ENCODE measurements around the gene GATA5. TPM values are rescaled to one million over a fixed set of nuclear protein-coding genes. Genes with fewer than 3 reads are reported as not detected.

The GATA5 gene
- total RNA-seq, 3 donors from 2014 or later, result 0.73 TPM; not detected in 2

DNA sequence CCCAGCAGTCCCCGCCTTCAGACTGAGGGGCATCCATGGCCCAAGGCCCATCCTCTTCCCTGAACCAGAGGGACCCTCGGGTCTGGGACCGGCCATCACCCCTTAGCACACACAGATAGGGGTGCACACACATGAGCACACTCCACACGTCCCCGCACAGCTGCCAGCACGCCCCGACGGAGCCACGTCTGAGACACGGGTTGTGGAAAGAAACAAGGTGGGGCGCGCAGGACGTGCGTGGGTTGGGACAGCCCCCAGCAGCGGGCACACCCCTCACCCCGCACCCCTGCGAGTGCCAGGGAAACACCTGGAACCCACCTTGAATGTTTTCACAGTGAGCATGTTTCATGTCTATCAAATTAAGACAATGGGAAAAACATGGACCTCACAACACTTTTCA is 6.4 kb downstream of the GATA5 start:
- no peak for TF ChIP-seq POLR2AphosphoS5 (IDR thresholded peaks at IDR 0.05)
- TF ChIP-seq POLR2A (IDR thresholded peaks at IDR 0.05), result no peak
- TF ChIP-seq, protein P1, sequence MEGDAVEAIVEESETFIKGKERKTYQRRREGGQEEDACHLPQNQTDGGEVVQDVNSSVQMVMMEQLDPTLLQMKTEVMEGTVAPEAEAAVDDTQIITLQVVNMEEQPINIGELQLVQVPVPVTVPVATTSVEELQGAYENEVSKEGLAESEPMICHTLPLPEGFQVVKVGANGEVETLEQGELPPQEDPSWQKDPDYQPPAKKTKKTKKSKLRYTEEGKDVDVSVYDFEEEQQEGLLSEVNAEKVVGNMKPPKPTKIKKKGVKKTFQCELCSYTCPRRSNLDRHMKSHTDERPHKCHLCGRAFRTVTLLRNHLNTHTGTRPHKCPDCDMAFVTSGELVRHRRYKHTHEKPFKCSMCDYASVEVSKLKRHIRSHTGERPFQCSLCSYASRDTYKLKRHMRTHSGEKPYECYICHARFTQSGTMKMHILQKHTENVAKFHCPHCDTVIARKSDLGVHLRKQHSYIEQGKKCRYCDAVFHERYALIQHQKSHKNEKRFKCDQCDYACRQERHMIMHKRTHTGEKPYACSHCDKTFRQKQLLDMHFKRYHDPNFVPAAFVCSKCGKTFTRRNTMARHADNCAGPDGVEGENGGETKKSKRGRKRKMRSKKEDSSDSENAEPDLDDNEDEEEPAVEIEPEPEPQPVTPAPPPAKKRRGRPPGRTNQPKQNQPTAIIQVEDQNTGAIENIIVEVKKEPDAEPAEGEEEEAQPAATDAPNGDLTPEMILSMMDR (IDR thresholded peaks at IDR 0.05), result no peak

DNA sequence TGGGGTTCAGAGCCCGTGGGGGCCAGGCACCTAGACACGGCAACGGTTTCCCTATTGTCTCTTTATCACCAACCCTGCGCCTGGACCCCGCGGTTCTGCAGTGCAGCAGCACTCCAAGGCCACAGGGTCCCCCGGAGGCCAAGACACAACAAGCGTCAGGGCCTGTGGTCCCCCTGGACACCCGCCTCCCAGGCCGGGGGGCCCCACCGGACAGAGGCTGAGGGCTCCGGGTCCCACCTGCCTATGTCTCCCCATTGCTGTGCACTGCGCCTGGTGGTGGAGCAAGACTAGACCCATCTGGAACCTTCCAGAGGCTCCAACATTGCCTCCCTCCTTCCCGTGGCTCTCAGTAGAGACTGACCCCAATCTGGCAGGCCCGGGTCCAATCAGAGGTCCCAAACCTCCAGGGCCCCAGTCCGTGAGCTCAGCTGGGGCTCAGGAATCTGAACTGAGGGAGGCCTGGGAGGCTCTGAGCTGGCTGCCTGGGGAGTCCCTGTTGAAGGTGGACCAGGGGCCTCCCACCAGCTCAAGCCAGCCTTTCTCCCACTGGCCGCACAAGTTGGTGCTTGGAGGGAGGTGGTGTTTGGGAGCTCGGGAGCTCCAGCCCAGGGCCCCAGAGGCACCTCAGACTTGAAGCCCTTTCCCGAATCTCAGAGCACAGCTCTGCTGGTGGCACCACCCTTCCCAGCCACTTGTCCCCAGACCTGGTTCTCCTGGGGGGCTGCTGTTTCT is 8.8 kb downstream of the GATA5 start:
- no peaks in the 10 kb centered on the region for H3K4me1 ChIP-seq
- no peak overlapping the region for H3K27ac ChIP-seq
- intact Hi-C loops (cut with DNase I; ENCODE audit: low total_unique reads), result no loop called here
- DNase-seq (ENCODE audit: low spot score in 2 of 2), result no peak
- peaks cover 0 to 64% of the 10 kb centered on the region in 2 donors for H3K27me3 ChIP-seq
- TF ChIP-seq, protein P1 (IDR thresholded peaks at IDR 0.05), result no peak
- TF ChIP-seq POLR2A (IDR thresholded peaks at IDR 0.05) (no peak), POLR2AphosphoS5 (IDR thresholded peaks at IDR 0.05) (no peak)
- H3K4me3 ChIP-seq, result no peak overlapping the region
- no peaks in the 10 kb centered on the region for H3K9me3 ChIP-seq
- no peaks in the 10 kb centered on the region for H3K36me3 ChIP-seq

More for the DNA sequence above, 6.4 kb downstream of the GATA5 start:
- DNase-seq (ENCODE audit: low spot score in 2 of 2), result no peak
- H3K27ac ChIP-seq, result no peak overlapping the region
- no peaks in the 10 kb centered on the region for H3K36me3 ChIP-seq
- H3K4me1 ChIP-seq, result no peaks in the 10 kb centered on the region
- no peaks in the 10 kb centered on the region for H3K9me3 ChIP-seq
- peaks cover 4 to 87% of the 10 kb centered on the region in 2 donors for H3K27me3 ChIP-seq
- H3K4me3 ChIP-seq, result no peak overlapping the region
- intact Hi-C loops (cut with DNase I; ENCODE audit: low total_unique reads), result no loop called here

DNA sequence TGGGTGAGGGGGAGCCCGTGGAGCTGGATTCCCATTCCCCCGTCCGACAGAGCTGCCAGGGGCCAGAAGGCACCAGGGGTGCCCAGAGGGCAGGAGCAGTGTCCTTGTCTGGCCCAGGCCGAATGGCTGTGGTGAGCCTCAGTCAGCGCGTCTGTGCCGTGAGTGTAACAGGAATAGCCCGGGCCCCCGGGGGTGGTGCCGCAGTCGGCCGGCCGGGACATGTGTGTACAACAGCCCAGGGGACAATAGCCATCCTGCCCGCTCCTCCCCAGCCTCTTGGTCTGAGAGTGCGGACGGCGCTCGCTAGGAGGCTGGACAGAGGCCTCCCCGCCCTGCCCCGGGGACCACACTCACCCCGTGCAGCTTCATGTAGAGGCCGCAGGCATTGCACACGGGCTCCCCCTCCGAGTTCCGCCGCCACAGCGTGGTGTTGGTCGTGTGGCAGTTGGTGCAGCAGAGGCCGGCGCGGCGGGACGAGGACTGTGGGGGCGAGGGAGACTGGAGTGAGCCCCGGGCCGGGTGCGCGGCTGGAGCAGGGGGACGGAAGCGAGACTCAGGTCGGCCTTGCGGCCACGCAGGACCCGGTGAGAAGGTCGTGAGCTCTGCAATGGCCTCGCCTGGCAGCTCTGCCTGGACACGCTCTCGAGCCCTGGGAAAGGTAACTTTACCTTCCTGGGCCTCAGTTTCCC is 9.6 kb downstream of the GATA5 start:
- Histone ChIP-seq H3K4me1 (no peaks in the 10 kb centered on the region), H3K9me3 (no peaks in the 10 kb centered on the region), H3K27me3 (peaks cover 0 to 68% of the 10 kb centered on the region in 2 donors), H3K27ac (no peak overlapping the region), H3K4me3 (no peak overlapping the region), H3K36me3 (no peaks in the 10 kb centered on the region)
- DNase-seq (ENCODE audit: low spot score in 2 of 2), result no peak
- intact Hi-C loops (cut with DNase I; ENCODE audit: low total_unique reads), result no loop called here
- TF ChIP-seq, protein P1 (IDR thresholded peaks at IDR 0.05), result no peak

DNA sequence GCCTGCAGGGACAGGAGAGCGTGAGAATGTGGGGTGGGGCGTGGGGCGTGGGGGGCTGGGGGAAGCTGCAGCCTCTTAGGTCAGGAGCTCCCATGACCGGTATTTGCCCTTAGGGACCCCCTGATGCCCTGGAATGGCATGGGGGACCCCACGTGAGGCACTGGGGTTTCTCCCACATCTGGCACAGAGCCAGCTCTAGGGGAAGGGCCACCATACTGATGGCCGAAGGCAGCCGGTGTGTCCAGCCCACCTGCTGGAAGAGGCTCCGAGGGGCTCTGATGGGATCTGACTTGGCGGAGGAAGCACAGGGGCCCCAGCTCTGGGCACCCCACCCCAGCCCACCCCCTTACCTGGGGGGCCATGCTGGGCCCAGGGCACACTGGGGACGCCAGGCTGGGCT is 10.8 kb downstream of the GATA5 start:
- TF ChIP-seq POLR2A (IDR thresholded peaks at IDR 0.05) (no peak), POLR2AphosphoS5 (IDR thresholded peaks at IDR 0.05) (no peak)
- TF ChIP-seq, protein P1 (IDR thresholded peaks at IDR 0.05), result no peak
- H3K4me3 ChIP-seq, result no peak overlapping the region
- H3K9me3 ChIP-seq, result no peaks in the 10 kb centered on the region
- H3K27ac ChIP-seq, result no peak overlapping the region
- intact Hi-C loops (cut with DNase I; ENCODE audit: low total_unique reads), result no loop called here
- no peaks in the 10 kb centered on the region for H3K36me3 ChIP-seq
- no peak for DNase-seq (ENCODE audit: low spot score in 2 of 2)
- peaks cover 0 to 65% of the 10 kb centered on the region in 2 donors for H3K27me3 ChIP-seq
- no peaks in the 10 kb centered on the region for H3K4me1 ChIP-seq

DNA sequence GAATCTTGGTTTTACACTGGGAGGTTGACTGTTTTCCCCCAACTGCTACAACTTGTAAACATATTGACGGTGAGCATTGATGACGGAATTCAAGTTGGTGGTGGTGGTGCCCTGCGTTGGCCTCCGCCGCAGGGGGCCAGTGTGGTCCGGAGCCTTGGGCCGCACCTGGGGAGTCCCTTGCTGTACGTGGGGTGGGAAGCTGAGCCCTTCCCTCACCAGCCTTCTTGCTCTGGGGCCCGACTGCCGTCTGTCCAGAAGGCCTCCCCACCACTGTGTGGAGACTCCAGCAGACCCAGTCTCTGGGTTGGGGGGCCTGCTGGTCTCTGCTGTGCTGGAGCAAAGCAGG is 11.4 kb downstream of the GATA5 start:
- no peak for DNase-seq (ENCODE audit: low spot score in 2 of 2)
- Histone ChIP-seq H3K4me1 (no peaks in the 10 kb centered on the region), H3K36me3 (no peaks in the 10 kb centered on the region), H3K27ac (no peak overlapping the region), H3K27me3 (peaks cover 0 to 63% of the 10 kb centered on the region in 2 donors), H3K4me3 (no peak overlapping the region), H3K9me3 (no peaks in the 10 kb centered on the region)
- no peak for TF ChIP-seq POLR2A (IDR thresholded peaks at IDR 0.05)
- TF ChIP-seq POLR2AphosphoS5 (IDR thresholded peaks at IDR 0.05), result no peak
- TF ChIP-seq, protein P1 (IDR thresholded peaks at IDR 0.05), result no peak
- intact Hi-C loops (cut with DNase I; ENCODE audit: low total_unique reads), result no loop called here
